ENCODE measurements around the gene AGO4. TPM values are rescaled to one million over a fixed set of nuclear protein-coding genes. Genes with fewer than 3 reads are reported as not detected.
"Not testable (repeated sequence)": the region's sequence is repeated elsewhere in the genome, so short reads cannot be mapped to it uniquely, and the experiment has no call there.

The AGO4 gene
- polyA plus RNA-seq, 4 donors: 16.2 to 35.2 (median 24.9) TPM

GRCh38 chr1:35857830-35858229 lies 50.0 kb downstream of the AGO4 start:
- no peak for DNase-seq (ENCODE audit: low read depth in 4 of 4, low spot score in 2 of 4)

GRCh38 chr1:35860696-35861095 lies 52.9 kb downstream of the AGO4 start:
- no peak for DNase-seq (ENCODE audit: low read depth in 4 of 4, low spot score in 2 of 4)

- DNase-seq (ENCODE audit: low read depth in 4 of 4, low spot score in 2 of 4): no peak
Measured at GRCh38 chr1:35863136-35863535, 55.3 kb downstream of the AGO4 start.

GRCh38 chr1:35863881-35864625 lies 56.2 kb downstream of the AGO4 start:
- DNase-seq (ENCODE audit: low read depth in 4 of 4, low spot score in 2 of 4): no peak

GRCh38 chr1:35864813-35865212 lies 57.0 kb downstream of the AGO4 start:
- no peak for DNase-seq (ENCODE audit: low read depth in 4 of 4, low spot score in 2 of 4)

GRCh38 chr1:35866991-35867390 lies 59.2 kb downstream of the AGO4 start:
- no peak for DNase-seq (ENCODE audit: low read depth in 4 of 4, low spot score in 2 of 4)

GRCh38 chr1:35869245-35869950 lies 61.6 kb downstream of the AGO4 start:
- DNase-seq (ENCODE audit: low read depth in 4 of 4, low spot score in 2 of 4): not testable (repeated sequence)

GRCh38 chr1:35870651-35871309 lies 63.0 kb downstream of the AGO4 start:
- no peak for DNase-seq (ENCODE audit: low read depth in 4 of 4, low spot score in 2 of 4)

GRCh38 chr1:35873243-35873750 lies 65.5 kb downstream of the AGO4 start:
- no peak for DNase-seq (ENCODE audit: low read depth in 4 of 4, low spot score in 2 of 4)

GRCh38 chr1:35874115-35874514 lies 66.3 kb downstream of the AGO4 start:
- not testable (repeated sequence) for DNase-seq (ENCODE audit: low read depth in 4 of 4, low spot score in 2 of 4)

- DNase-seq (ENCODE audit: low read depth in 4 of 4, low spot score in 2 of 4): peak in 1 of 4 donors; percentile 20
Measured at GRCh38 chr1:35876988-35877387, 69.2 kb downstream of the AGO4 start.

GRCh38 chr1:35881850-35882273 lies 74.0 kb downstream of the AGO4 start:
- no peak for DNase-seq (ENCODE audit: low read depth in 4 of 4, low spot score in 2 of 4)

- no peak for DNase-seq (ENCODE audit: low read depth in 4 of 4, low spot score in 2 of 4)
Measured at GRCh38 chr1:35882586-35882944, 74.7 kb downstream of the AGO4 start.

GRCh38 chr1:35882945-35883634 lies 75.3 kb downstream of the AGO4 start, which contains the start of gene AGO1:
Gene AGO1, plus strand, starts transcription at chr1:35883209. Its CDS starts 213 bp downstream, at chr1:35883422.
- peak in 3 of 4 donors; percentile 80 to 87 (median 86) for DNase-seq (ENCODE audit: low read depth in 4 of 4, low spot score in 2 of 4)

GRCh38 chr1:35883635-35884101 lies 75.9 kb downstream of the AGO4 start:
- peak in 2 of 4 donors; percentile 23 to 26 for DNase-seq (ENCODE audit: low read depth in 4 of 4, low spot score in 2 of 4)

- no peak for DNase-seq (ENCODE audit: low read depth in 4 of 4, low spot score in 2 of 4)
Measured at GRCh38 chr1:35884934-35885333, 77.1 kb downstream of the AGO4 start.

GRCh38 chr1:35885961-35886558 lies 78.2 kb downstream of the AGO4 start:
- DNase-seq (ENCODE audit: low read depth in 4 of 4, low spot score in 2 of 4): no peak

- DNase-seq (ENCODE audit: low read depth in 4 of 4, low spot score in 2 of 4): no peak
Measured at GRCh38 chr1:35886577-35887431, 79.0 kb downstream of the AGO4 start.

GRCh38 chr1:35887508-35887907 lies 79.7 kb downstream of the AGO4 start:
- no peak for DNase-seq (ENCODE audit: low read depth in 4 of 4, low spot score in 2 of 4)

Measured in left renal cortex interstitium (tissue), 4 donors.